ENCODE data around the gene DDAH2.

Gene DDAH2

GRCh38 chr6:31719001-31719400 lies 10.1 kb downstream of the DDAH2 start:
- H3K4me3 ChIP-seq (replicated peaks; ENCODE audit: low read depth, low read length) = no peak overlapping the region
- TF ChIP-seq, protein P1, sequence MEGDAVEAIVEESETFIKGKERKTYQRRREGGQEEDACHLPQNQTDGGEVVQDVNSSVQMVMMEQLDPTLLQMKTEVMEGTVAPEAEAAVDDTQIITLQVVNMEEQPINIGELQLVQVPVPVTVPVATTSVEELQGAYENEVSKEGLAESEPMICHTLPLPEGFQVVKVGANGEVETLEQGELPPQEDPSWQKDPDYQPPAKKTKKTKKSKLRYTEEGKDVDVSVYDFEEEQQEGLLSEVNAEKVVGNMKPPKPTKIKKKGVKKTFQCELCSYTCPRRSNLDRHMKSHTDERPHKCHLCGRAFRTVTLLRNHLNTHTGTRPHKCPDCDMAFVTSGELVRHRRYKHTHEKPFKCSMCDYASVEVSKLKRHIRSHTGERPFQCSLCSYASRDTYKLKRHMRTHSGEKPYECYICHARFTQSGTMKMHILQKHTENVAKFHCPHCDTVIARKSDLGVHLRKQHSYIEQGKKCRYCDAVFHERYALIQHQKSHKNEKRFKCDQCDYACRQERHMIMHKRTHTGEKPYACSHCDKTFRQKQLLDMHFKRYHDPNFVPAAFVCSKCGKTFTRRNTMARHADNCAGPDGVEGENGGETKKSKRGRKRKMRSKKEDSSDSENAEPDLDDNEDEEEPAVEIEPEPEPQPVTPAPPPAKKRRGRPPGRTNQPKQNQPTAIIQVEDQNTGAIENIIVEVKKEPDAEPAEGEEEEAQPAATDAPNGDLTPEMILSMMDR (IDR thresholded peaks at IDR 0.05; ENCODE audit: low read length, missing control alignments) = no peak
- DNase-seq (ENCODE audit: low read depth) = no peak

DNA sequence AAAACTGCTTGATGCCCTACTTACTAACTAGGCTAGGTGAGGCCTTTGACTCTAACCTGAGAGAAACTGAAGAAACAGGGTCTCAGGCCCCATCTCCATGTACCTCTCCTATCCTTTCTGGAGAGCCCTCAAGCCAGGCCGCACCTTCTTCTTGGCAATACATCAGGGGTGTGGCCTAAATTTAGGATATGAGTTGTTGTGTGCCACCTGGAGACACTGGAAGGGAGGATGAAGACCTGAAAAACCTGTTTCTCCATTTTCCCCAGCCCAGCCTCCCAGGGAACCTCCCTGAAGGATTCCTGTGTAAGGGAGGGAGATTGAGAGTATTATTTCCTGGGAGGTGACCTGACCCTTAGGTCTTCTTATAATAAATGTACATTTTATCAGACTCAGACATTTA lies 10.8 kb downstream of the DDAH2 start:
- TF ChIP-seq, protein P1 (IDR thresholded peaks at IDR 0.05; ENCODE audit: low read length, missing control alignments) = no peak
- DNase-seq (ENCODE audit: low read depth) = no peak
- no peak overlapping the region for H3K4me3 ChIP-seq (replicated peaks; ENCODE audit: low read depth, low read length)

- no peak for DNase-seq (ENCODE audit: low read depth)
- TF ChIP-seq, protein P1 (IDR thresholded peaks at IDR 0.05; ENCODE audit: low read length, missing control alignments) = no peak
- H3K4me3 ChIP-seq (replicated peaks; ENCODE audit: low read depth, low read length) = no peak overlapping the region
Measured at GRCh38 chr6:31717499-31718222, 11.4 kb downstream of the DDAH2 start.

DNA sequence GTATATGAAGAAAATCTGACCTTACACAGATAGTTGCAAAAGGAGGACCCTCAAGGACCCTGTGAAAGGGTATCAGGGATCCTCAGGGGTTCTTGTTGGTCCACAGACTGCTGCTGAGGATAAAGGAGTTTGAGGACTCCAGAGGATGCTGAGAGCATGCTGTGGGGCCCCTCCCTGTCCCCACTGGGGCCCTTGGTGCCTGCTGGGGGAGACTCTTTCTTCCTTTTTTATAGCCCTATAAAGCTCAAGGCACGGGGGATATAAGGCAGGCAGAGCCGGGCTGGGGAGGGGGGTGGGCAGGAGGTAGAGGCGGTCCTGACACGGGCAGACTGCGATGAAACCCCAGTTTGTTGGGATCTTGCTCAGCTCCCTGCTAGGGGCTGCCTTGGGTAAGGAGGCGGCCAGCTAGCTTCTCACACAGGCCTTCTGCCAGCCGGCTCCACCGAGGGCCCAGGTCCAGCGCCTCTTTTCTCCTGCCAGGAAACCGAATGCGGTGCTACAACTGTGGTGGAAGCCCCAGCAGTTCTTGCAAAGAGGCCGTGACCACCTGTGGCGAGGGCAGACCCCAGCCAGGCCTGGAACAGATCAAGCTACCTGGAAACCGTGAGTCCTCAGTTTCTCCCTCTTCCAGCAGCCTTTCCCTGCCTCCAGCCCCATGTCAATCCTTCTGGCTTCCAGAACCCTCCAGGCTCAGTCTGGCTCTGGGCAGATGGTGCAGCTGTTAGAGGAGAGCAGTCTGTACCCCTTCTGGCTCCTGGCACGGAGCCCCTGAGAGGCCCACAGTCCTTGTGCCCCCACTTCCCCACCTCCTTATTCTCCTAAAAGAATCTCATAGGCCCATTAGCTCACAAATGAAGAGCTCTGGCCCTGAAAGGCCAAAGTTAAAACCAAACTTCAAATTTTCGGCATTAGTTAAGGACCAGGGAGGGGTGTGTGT lies 13.8 kb downstream of the DDAH2 start, which contains the start of gene LY6G6D:
Gene LY6G6D (plus strand): TSS at position 327 of the 937 bp plus-strand sequence. CDS start 8 bp downstream, at position 335.
- TF ChIP-seq, protein P1 (IDR thresholded peaks at IDR 0.05; ENCODE audit: low read length, missing control alignments) = no peak

GRCh38 chr6:31713991-31714684 lies 15.0 kb downstream of the DDAH2 start:
- no peak for DNase-seq (ENCODE audit: low read depth)

More for the DNA sequence above, 13.8 kb downstream of the DDAH2 start, which contains the start of gene LY6G6D:
- H3K4me3 ChIP-seq (replicated peaks; ENCODE audit: low read depth, low read length) = no peak within 1 kb of the TSS
- DNase-seq (ENCODE audit: low read depth) = no peak

DNA sequence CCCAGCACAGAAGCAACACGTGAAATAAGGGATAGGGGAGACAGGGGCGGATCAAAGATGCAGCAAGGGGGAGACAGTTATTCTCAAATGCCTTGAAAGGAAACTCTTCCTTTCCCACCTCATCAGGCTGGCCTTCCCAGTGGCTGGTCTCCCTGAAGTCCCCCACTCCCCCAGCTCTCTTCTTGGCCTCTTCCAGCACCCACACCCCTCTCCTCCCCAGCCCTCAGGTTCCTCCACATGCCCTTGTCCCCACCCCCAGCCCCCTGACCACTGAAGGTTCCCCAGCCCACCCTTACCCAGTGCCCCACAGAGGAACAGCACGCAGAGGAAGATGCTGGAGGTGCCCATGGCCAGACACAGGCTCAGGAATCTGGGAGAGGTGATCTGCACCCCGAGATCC lies 15.6 kb downstream of the DDAH2 start:
- no peak for DNase-seq (ENCODE audit: low read depth)
- no peak overlapping the region for H3K4me3 ChIP-seq (replicated peaks; ENCODE audit: low read depth, low read length)
- TF ChIP-seq, protein P1 (IDR thresholded peaks at IDR 0.05; ENCODE audit: low read length, missing control alignments) = no peak

More at GRCh38 chr6:31713991-31714684, 15.0 kb downstream of the DDAH2 start:
- TF ChIP-seq, protein P1 (IDR thresholded peaks at IDR 0.05; ENCODE audit: low read length, missing control alignments) = no peak
- H3K4me3 ChIP-seq (replicated peaks; ENCODE audit: low read depth, low read length) = no peak overlapping the region
